ENCODE data around the gene ILDR1.
A peak's percentile ranks its signal among the peaks of the same experiment; 100 is the strongest.

The ILDR1 gene

DNA sequence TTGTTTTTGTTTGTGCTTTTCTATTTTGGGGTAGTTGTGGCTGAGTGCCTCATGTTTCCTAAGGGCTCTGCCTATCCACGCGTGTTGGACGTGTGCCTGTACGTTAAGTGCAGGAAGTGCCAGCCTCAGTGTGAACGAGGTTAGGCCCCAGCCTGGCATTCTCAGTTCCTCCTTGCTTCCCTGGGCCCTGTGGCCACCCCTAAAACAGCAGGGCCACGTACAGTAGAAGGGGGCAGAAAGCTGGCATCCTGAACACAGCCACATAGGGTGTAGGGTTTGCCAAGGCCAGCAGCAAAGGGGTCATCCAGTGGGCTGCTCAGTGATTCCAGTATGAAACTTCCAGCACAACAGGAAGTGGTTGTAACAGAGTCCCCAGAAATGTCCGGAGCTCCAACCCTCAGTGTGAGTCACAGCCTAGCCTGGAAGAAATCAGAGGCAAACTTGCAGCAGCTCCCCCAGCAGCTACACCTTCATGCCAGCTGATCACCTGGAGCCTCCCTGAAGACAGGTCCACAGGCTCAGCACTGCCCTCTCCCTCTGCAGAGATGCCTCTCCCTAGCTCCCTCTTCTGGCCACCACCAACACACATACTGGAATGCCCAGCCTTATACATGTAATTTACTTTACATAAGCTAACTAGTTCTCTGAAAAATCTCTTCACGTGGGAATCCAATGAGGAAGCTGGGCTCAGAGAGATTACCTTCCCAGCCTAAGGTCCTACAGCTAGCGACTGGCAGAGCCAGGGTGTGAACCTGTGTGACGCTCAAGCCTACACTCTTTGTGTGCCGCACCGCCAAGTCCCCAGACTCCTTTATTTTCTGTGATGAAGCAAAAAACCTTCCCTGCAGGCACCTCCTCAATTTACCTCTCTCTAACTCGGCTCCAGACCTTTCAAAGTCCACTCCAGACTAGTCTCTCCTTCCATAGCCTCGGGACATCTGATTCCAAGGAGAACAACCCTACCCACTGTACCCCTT is 26.6 kb downstream of the ILDR1 start:
- peak; percentile 76 for DNase-seq (ENCODE audit: low read depth)

DNA sequence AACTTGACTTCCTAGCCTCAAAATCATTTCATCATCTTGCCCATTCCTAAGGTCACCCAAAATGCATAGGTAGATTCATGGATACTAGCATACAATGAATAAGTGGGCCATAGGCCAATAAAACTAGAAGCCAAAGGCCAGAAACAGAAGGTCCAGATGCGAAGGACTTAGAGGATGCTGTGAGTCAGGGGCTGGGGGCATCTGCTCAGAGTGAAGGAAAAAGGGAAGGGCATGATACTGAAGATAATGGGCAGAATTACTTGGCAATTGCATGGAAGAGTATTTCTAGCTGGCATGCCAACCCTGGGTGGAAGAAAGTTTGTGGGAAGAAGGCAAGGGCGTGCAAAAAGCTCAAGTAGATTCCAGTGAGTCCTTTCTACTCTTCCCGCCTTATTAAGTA is 27.5 kb downstream of the ILDR1 start:
- no peak for DNase-seq (ENCODE audit: low read depth)
- no peak overlapping the region for H3K4me3 ChIP-seq (ENCODE audit: low read depth, low read length)
- TF ChIP-seq MYC (IDR thresholded peaks at IDR 0.05; ENCODE audit: low read depth, low read length) (no peak), POLR2A (IDR thresholded peaks at IDR 0.05; ENCODE audit: extremely low read depth, insufficient read length) (no peak)
- TF ChIP-seq, protein P1, sequence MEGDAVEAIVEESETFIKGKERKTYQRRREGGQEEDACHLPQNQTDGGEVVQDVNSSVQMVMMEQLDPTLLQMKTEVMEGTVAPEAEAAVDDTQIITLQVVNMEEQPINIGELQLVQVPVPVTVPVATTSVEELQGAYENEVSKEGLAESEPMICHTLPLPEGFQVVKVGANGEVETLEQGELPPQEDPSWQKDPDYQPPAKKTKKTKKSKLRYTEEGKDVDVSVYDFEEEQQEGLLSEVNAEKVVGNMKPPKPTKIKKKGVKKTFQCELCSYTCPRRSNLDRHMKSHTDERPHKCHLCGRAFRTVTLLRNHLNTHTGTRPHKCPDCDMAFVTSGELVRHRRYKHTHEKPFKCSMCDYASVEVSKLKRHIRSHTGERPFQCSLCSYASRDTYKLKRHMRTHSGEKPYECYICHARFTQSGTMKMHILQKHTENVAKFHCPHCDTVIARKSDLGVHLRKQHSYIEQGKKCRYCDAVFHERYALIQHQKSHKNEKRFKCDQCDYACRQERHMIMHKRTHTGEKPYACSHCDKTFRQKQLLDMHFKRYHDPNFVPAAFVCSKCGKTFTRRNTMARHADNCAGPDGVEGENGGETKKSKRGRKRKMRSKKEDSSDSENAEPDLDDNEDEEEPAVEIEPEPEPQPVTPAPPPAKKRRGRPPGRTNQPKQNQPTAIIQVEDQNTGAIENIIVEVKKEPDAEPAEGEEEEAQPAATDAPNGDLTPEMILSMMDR (IDR thresholded peaks at IDR 0.05; ENCODE audit: low read depth, low read length), result no peak
- TF ChIP-seq, protein P2, sequence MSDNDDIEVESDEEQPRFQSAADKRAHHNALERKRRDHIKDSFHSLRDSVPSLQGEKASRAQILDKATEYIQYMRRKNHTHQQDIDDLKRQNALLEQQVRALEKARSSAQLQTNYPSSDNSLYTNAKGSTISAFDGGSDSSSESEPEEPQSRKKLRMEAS (IDR thresholded peaks at IDR 0.05; ENCODE audit: low read depth, low read length), result no peak

More for the DNA sequence above, 26.6 kb downstream of the ILDR1 start:
- no peak overlapping the region for H3K4me3 ChIP-seq (ENCODE audit: low read depth, low read length)
- TF ChIP-seq, protein P1 (IDR thresholded peaks at IDR 0.05; ENCODE audit: low read depth, low read length), result peak; percentile 55
- no peak for TF ChIP-seq POLR2A (IDR thresholded peaks at IDR 0.05; ENCODE audit: extremely low read depth, insufficient read length)
- TF ChIP-seq, protein P2 (IDR thresholded peaks at IDR 0.05; ENCODE audit: low read depth, low read length), result peak; percentile 3; the same call in 1 of the 2 replicates

DNA sequence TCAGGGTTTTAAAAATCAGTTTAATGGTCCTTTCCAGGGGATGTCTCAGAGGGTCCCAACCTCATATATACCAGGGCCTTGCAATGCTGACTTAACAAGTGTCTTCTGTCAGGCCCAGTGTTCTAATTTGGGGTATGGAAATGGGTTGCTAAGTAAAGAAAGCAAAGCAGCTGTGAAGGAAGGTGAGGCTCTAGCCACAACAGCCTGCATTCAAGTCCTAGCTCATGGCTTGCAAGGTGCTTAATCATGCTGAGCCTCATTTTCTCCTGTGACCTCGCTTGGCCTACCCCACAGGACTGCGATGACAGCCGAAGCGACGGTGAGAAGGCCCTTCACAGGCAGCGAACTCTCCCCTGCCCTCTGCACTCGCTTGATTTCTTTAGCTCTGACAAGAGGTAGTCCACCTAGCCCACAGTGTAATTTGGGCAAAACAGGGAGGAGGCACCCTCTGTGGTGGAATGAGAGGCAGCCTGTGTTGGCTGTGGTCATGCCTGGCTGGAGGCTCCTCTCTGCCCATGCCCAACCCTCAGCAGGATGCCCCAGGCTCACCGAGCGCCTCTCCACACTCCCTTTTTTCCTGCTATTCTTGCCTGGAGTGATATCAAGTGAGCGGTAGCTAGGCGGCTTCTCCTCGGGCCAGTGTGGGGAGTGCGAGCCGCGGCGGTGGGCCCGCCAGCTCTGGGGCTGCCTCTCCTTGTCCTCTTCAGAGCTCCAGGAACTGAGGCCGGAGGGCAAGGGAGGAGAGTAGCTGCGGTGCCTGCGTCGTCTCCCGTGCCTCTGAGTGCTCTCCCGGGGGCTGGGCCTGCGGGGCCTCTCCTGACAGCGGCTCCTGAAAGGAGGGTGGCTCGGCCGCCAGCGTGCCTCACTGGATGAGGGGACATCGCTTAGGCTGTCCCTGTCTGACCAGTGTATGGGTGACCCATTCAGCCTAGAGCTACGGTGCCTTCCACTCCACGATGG is 29.2 kb downstream of the ILDR1 start:
- H3K4me3 ChIP-seq (ENCODE audit: low read depth, low read length), result no peak overlapping the region
- no peak for DNase-seq (ENCODE audit: low read depth)
- TF ChIP-seq, protein P1 (IDR thresholded peaks at IDR 0.05; ENCODE audit: low read depth, low read length), result no peak
- TF ChIP-seq POLR2A (IDR thresholded peaks at IDR 0.05; ENCODE audit: extremely low read depth, insufficient read length) (no peak), MYC (IDR thresholded peaks at IDR 0.05; ENCODE audit: low read depth, low read length) (no peak)
- TF ChIP-seq, protein P2 (IDR thresholded peaks at IDR 0.05; ENCODE audit: low read depth, low read length), result no peak

DNA sequence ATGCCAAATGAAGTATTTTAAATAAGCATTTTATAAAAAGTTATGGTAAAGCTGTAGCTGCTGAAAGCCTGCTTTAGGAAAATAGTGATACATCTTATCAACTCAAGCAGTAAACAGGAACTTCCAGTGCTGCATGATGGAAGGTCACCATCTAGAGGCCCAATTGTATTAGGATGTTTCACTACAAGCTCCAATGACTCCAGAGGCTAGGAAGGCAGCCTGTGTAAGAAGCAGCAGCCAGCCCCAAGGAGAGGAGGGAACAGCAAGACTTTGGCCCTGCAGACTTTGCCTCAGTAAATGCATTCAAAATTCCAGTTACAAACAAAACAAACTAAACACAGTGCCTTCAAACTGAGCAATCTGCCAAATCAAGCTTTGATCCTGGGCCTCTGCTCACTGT is 32.1 kb downstream of the ILDR1 start:
- TF ChIP-seq, protein P2 (IDR thresholded peaks at IDR 0.05; ENCODE audit: low read depth, low read length), result no peak
- TF ChIP-seq, protein P1 (IDR thresholded peaks at IDR 0.05; ENCODE audit: low read depth, low read length), result no peak
- no peak for TF ChIP-seq POLR2A (IDR thresholded peaks at IDR 0.05; ENCODE audit: extremely low read depth, insufficient read length)
- no peak for TF ChIP-seq MYC (IDR thresholded peaks at IDR 0.05; ENCODE audit: low read depth, low read length)
- no peak overlapping the region for H3K4me3 ChIP-seq (ENCODE audit: low read depth, low read length)
- peak; percentile 39 for DNase-seq (ENCODE audit: low read depth)

DNA sequence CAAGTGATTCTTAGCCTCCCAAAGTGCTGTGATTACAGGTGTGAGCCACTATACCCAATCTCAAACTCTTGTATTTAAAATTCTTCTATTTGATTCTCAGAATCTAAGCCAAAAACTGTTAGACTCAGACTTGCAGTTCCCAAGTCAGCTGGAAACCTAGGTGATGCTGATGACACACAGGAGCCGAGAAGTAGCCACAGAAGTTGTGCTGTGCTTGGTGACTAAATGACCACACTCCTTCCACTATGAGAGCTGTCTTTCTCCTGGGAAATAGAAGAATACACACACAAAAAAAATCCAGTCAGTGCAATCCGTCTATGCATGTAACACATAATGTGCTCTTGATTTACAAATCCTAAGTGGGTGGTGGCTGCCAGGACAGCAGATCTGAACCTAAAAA is 33.9 kb downstream of the ILDR1 start:
- TF ChIP-seq, protein P1 (IDR thresholded peaks at IDR 0.05; ENCODE audit: low read depth, low read length), result no peak
- TF ChIP-seq, protein P2 (IDR thresholded peaks at IDR 0.05; ENCODE audit: low read depth, low read length), result no peak
- TF ChIP-seq POLR2A (IDR thresholded peaks at IDR 0.05; ENCODE audit: extremely low read depth, insufficient read length), result no peak
- no peak for TF ChIP-seq MYC (IDR thresholded peaks at IDR 0.05; ENCODE audit: low read depth, low read length)
- DNase-seq (ENCODE audit: low read depth), result no peak
- H3K4me3 ChIP-seq (ENCODE audit: low read depth, low read length), result no peak overlapping the region

Data from NB4 (cell line).